Liver (tissue), 3 donors: ENCODE results near the gene POU6F2.

ENCODE experiments used
- ATF3 ChIP-seq: IDR thresholded peaks from 2 replicates; pipeline ENCODE4 v1.6.1; 2016; ENCODE audit warnings: antibody characterized with exemption
- CTCF ChIP-seq: fragments of 150-350 bp; IDR thresholded peaks from 2 replicates; pipeline ENCODE4 v1.5.1; 2017; ENCODE audit warnings: improper control_type of control experiment, low read depth, low read length; ENCODE audit not compliant: missing input control
- GABPA ChIP-seq, 2 donors: IDR thresholded peaks in 1 of 2; conservative IDR thresholded peaks in 1 of 2; 2 replicates each; pipeline ENCODE4 v1.6.1; 2016; ENCODE audit warnings: antibody characterized with exemption in 2 of 2, mild to moderate bottlenecking in 1 of 2, moderate library complexity in 1 of 2
- MAX ChIP-seq: IDR thresholded peaks from 2 replicates; pipeline ENCODE4 v1.6.1; 2016; ENCODE audit warnings: antibody characterized with exemption
- NR2F2 ChIP-seq: IDR thresholded peaks from 2 replicates; pipeline ENCODE4 v1.6.1; 2016; ENCODE audit warnings: antibody characterized with exemption
- RAD21 ChIP-seq, 2 donors: IDR thresholded peaks; 2 replicates each; pipeline ENCODE4 v1.6.1; 2016; ENCODE audit warnings: antibody characterized with exemption in 2 of 2, mild to moderate bottlenecking in 2 of 2
- REST ChIP-seq: IDR thresholded peaks from 2 replicates; pipeline ENCODE4 v1.6.1; 2016; ENCODE audit warnings: antibody characterized with exemption, mild to moderate bottlenecking
- SP1 ChIP-seq: IDR thresholded peaks from 2 replicates; pipeline ENCODE4 v1.6.1; 2018; ENCODE audit warnings: antibody characterized with exemption, mild to moderate bottlenecking
- ZBTB33 ChIP-seq: IDR thresholded peaks from 2 replicates; pipeline ENCODE4 v1.6.1; 2016; ENCODE audit warnings: antibody characterized with exemption
- donor health status: healthy.
- donor health status: healthy.

- TF ChIP-seq CTCF (no peak), GABPA (IDR thresholded peaks at IDR 0.05 in 1 of 2, conservative IDR thresholded peaks at IDR 0.05 in 1 of 2) (no peak), RAD21 (IDR thresholded peaks at IDR 0.05) (no peak), REST (no peak), ATF3 (no peak), SP1 (no peak), NR2F2 (no peak), ZBTB33 (no peak), MAX (no peak)
These were observed 111.3 kb downstream of the POU6F2 start for GRCh38 chr7:39088730-39089593.
